Stimulated activated CD8-positive, alpha-beta memory T cell treated with anti-CD3 and anti-CD28 coated beads, Interleukin-15, amount 100 ng/mL, for 24 hours (primary cell): ENCODE results near the gene SRGAP2.
"Not testable (repeated sequence)": the region's sequence is repeated elsewhere in the genome, so short reads cannot be mapped to it uniquely, and the experiment has no call there.

Source experiments
- DNase-seq: peaks from one replicate; pipeline ENCODE4 v3.0.0-alpha.2; 2020; ENCODE audit warnings: low read depth

The SRGAP2 gene

GRCh38 chr1:206250953-206251681, 47.8 kb downstream of the SRGAP2 start:
- not testable (repeated sequence) for DNase-seq

DNA sequence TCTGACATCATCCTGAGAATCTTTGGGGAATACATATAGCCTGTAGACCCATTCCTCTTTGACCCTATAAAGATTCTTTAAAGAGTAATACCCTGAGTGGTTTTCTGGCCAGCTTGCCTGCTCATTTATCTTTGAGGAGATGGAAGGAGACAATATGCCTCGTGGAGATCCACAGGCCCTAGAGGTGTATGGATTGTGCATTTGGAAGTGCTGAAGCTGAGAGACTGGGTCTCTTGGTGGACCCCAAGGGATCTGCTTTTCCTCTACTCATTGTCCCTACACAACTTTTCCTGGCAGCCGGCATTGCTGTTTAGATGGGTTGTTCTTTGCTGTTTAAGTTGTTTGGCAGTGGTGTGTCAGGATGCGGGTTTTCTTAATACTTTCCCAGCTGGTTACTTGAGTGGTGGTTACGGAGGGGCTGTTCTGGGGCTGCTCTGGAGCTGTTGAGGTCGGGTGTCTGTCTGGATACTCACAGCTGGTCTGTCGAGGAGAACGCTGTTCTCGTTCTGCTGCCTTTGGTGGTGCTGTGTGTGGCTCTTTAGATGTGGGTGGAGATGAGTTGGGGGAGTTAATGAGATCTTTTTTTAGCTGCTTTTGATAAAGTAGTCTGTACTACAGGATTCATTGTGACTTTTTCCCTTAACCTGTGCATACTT, 49.5 kb downstream of the SRGAP2 start:
- DNase-seq = not testable (repeated sequence)
